NCI-H524 treated with DMSO at 0.1 percent for 48 hours (cell line): ENCODE measurements around the gene ADORA2A.
"Not testable (repeated sequence)": the region's sequence is repeated elsewhere in the genome, so short reads cannot be mapped to it uniquely, and the experiment has no call there.

Experiments used
- DNase-seq: peaks from one replicate; lab custom pipeline; 2025; lab: John Stamatoyannopoulos, UW

The ADORA2A gene

DNA sequence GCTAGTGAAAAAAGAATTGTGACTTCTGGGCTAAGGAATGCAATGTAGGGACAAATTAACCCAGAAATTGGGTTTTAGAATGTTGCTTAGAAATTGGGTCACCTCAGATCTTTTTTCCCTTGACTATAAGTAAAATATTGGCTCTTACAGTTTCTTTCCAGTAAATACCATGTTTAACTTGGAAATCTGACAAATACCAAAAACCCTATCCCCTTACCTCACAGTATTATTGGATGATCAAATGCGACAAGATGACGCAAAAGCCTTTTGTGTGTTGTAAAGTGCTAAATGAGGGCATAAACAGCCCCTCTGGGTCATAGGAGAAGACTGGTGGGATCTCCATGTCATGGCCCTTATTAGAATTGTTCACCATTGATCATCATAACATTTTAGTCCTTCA, 61.6 kb downstream of the ADORA2A start:
- DNase-seq = no peak

DNA sequence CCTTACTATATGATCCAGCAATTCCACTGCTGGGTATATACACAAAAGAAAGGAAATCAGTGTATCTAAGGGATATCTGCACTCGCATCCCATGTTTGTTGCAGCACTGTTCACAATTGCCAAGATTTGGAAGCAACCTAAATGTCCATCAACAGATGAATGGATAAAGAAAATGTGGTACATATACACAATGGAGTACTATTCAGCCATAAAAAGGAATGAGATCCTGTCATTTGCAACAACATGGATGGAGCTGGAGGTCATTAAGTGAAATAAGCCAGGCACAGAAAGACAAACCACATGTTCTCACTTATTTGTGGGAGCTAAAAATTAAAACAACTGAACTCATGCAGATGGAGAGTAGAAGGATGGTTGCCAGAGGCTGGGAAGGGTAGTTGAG, 62.0 kb downstream of the ADORA2A start:
- not testable (repeated sequence) for DNase-seq
